Brain microvascular endothelial cell (primary cell): ENCODE measurements around the gene GOLPH3.

Experiments used
- DNase-seq: peaks from one replicate; pipeline ENCODE4 v3.0.0-alpha.2; 2020
- H3K27ac ChIP-seq: fragments of 250-450 bp; sonication (Bioruptor Pico); 2 replicates; pipeline ENCODE4 v1.5.1; 2020; ENCODE audit warnings: mild to moderate bottlenecking, moderate library complexity
- H3K27me3 ChIP-seq: fragments of 250-450 bp; sonication (Bioruptor Pico); replicated peaks from 2 replicates; pipeline ENCODE4 v1.5.1; 2020; ENCODE audit warnings: mild to moderate bottlenecking
- H3K36me3 ChIP-seq: fragments of 250-450 bp; sonication (Bioruptor Pico); replicated peaks from 2 replicates; pipeline ENCODE4 v1.5.1; 2020; ENCODE audit warnings: mild to moderate bottlenecking
- H3K4me3 ChIP-seq: 2 replicates; pipeline ENCODE4 v1.5.1; 2011; ENCODE audit warnings: low read depth, mild to moderate bottlenecking, control low read depth, low read length, moderate library complexity
- CTCF ChIP-seq: IDR thresholded peaks from 2 replicates; pipeline ENCODE4 v1.5.1; 2011; ENCODE audit warnings: low read depth, mild to moderate bottlenecking, moderate library complexity, low read length, control low read depth, inconsistent platforms; ENCODE audit errors: missing control alignments
- in situ Hi-C: cut with HindIII; loops from 2 replicates; pipeline ENCODE4 v1.10.0; 2017; ENCODE audit warnings: low sequenced_read_pairs, low pct_ligation_motif_present

Gene GOLPH3

GRCh38 chr5:32094691-32095090 is 79.4 kb downstream of the GOLPH3 start:
- Histone ChIP-seq H3K36me3 (peaks cover 6% of the 10 kb centered on the region), H3K27me3 (no peaks in the 10 kb centered on the region), H3K4me3 (no peak overlapping the region), H3K27ac (no peak overlapping the region)
- DNase-seq = no peak
- no peak for TF ChIP-seq CTCF
- in situ Hi-C loops = no loop called here

GRCh38 chr5:32092938-32093812 is 80.9 kb downstream of the GOLPH3 start:
- peak; percentile 83 for TF ChIP-seq CTCF
- in situ Hi-C loops = no loop called here
- H3K27ac ChIP-seq = no peak overlapping the region
- H3K4me3 ChIP-seq = no peak overlapping the region
- no peaks in the 10 kb centered on the region for H3K27me3 ChIP-seq
- H3K36me3 ChIP-seq = no peaks in the 10 kb centered on the region
- peak; percentile 71 for DNase-seq

DNA sequence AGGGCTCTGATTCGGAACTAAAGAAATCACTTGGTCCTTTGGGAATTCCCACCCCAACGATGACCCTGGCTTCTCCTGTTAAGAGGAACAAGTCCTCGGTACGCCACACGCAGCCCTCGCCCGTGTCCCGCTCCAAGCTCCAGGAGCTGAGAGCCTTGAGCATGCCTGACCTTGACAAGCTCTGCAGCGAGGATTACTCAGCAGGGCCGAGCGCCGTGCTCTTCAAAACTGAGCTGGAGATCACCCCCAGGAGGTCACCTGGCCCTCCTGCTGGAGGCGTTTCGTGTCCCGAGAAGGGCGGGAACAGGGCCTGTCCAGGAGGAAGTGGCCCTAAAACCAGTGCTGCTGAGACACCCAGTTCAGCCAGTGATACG is 83.4 kb downstream of the GOLPH3 start:
- Histone ChIP-seq H3K27ac (no peak overlapping the region), H3K4me3 (no peak overlapping the region), H3K27me3 (no peaks in the 10 kb centered on the region), H3K36me3 (no peaks in the 10 kb centered on the region)
- DNase-seq = no peak
- no peak for TF ChIP-seq CTCF
- in situ Hi-C loops = no loop called here

- in situ Hi-C loops = no loop called here
- no peak overlapping the region for H3K4me3 ChIP-seq
- no peak for DNase-seq
- no peak overlapping the region for H3K27ac ChIP-seq
- no peaks in the 10 kb centered on the region for H3K27me3 ChIP-seq
- no peak for TF ChIP-seq CTCF
- no peaks in the 10 kb centered on the region for H3K36me3 ChIP-seq
These were observed 83.9 kb downstream of the GOLPH3 start for GRCh38 chr5:32090026-32090754.

DNA sequence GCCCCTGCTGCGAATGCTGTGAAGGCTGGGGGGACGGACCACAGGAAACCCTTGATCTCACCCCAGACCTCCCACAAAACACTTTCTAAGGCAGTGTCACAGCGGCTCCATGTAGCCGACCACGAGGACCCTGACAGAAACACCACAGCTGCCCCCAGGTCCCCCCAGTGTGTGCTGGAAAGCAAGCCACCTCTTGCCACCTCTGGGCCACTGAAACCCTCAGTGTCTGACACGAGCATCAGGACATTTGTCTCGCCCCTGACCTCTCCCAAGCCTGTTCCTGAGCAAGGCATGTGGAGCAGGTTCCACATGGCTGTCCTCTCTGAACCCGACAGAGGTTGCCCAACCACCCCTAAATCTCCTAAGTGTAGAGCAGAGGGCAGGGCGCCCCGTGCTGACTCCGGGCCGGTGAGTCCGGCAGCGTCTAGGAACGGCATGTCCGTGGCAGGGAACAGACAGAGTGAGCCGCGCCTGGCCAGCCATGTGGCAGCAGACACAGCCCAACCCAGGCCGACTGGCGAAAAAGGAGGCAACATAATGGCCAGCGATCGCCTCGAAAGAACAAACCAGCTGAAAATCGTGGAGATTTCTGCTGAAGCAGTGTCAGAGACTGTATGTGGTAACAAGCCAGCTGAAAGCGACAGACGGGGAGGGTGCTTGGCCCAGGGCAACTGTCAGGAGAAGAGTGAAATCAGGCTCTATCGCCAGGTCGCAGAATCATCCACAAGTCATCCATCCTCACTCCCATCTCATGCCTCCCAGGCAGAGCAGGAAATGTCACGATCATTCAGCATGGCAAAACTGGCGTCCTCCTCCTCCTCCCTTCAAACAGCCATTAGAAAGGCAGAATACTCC is 84.7 kb downstream of the GOLPH3 start:
- in situ Hi-C loops = no loop called here
- no peak for TF ChIP-seq CTCF
- H3K36me3 ChIP-seq = no peaks in the 10 kb centered on the region
- no peak overlapping the region for H3K27ac ChIP-seq
- DNase-seq = no peak
- no peak overlapping the region for H3K4me3 ChIP-seq
- no peaks in the 10 kb centered on the region for H3K27me3 ChIP-seq
